WTC11 (cell line): ENCODE results near the gene FAM24A. TPM values are rescaled to one million over a fixed set of nuclear protein-coding genes. Genes with fewer than 3 reads are reported as not detected.

Experiments
- ATAC-seq: fragments of 200-7000 bp; cut with Tn5 transposase; 2 replicates; pipeline ENCODE4 v1.10.0; 2021; ENCODE audit warnings: mild to moderate bottlenecking, moderate library complexity
- CTCF ChIA-PET: fragments of 300-600 bp; sonication (Branson Sonifier 250); formaldehyde crosslinking; loops from one replicate; lab custom pipeline; 2021; ENCODE audit warnings: antibody characterized with exemption; lab: Charles Lee
- POLR2A ChIA-PET: fragments of 350-600 bp; sonication (Branson Sonifier 250); formaldehyde crosslinking; loops from one replicate; lab custom pipeline; 2021; ENCODE audit warnings: antibody characterized with exemption; lab: Charles Lee
- DNase-seq: peaks from one replicate; pipeline ENCODE4 v3.0.0; 2021; ENCODE audit warnings: low spot score
- H3K27ac Mint-ChIP-seq: 2 replicates; pipeline ENCODE4 v1.8.0; 2021; ENCODE audit warnings: mixed read lengths
- H3K27me3 Mint-ChIP-seq: 2 replicates; pipeline ENCODE4 v1.8.0; 2021; ENCODE audit warnings: low read depth, mild to moderate bottlenecking, moderate library complexity, mixed read lengths
- H3K36me3 Mint-ChIP-seq: 2 replicates; pipeline ENCODE4 v1.8.0; 2021; ENCODE audit warnings: mixed read lengths
- H3K4me1 Mint-ChIP-seq: 2 replicates; pipeline ENCODE4 v1.8.0; 2022; ENCODE audit warnings: mixed read lengths
- H3K4me3 Mint-ChIP-seq: 2 replicates; pipeline ENCODE4 v1.8.0; 2021; ENCODE audit warnings: mild to moderate bottlenecking, moderate library complexity, mixed read lengths
- H3K9me3 Mint-ChIP-seq: 2 replicates; pipeline ENCODE4 v1.8.0; 2021; ENCODE audit warnings: mixed read lengths
- CBFB ChIP-seq: sonication (generic); formaldehyde crosslinking; IDR thresholded peaks from 2 replicates; pipeline ENCODE4 v1.8.1; 2022; ENCODE audit warnings: mild to moderate bottlenecking, low read depth, missing genetic modification reagents
- KAT7 ChIP-seq: sonication (generic); formaldehyde crosslinking; IDR thresholded peaks from 2 replicates; pipeline ENCODE4 v1.8.1; 2023; ENCODE audit warnings: missing genetic modification reagents, mild to moderate bottlenecking, borderline replicate concordance
- NFE2L1 ChIP-seq: sonication (generic); formaldehyde crosslinking; IDR thresholded peaks from 2 replicates; pipeline ENCODE4 v1.8.1; 2023; ENCODE audit warnings: missing genetic modification reagents
- NR3C1 ChIP-seq: sonication (generic); formaldehyde crosslinking; conservative IDR thresholded peaks from 2 replicates; pipeline ENCODE4 v1.8.1; 2023; ENCODE audit warnings: low read depth, mild to moderate bottlenecking, missing genetic modification reagents
- SMAD4 ChIP-seq: sonication (generic); formaldehyde crosslinking; IDR thresholded peaks from 2 replicates; pipeline ENCODE4 v1.8.0; 2022; ENCODE audit warnings: mild to moderate bottlenecking, missing genetic modification reagents
- SP1 ChIP-seq: sonication (generic); formaldehyde crosslinking; conservative IDR thresholded peaks from 2 replicates; pipeline ENCODE4 v1.8.1; 2022; ENCODE audit warnings: missing genetic modification reagents
- TEAD4 ChIP-seq: sonication (generic); formaldehyde crosslinking; IDR thresholded peaks from 2 replicates; pipeline ENCODE4 v1.8.0; 2022; ENCODE audit warnings: mild to moderate bottlenecking, missing genetic modification reagents
- TP53 ChIP-seq: sonication (generic); formaldehyde crosslinking; IDR thresholded peaks from 2 replicates; pipeline ENCODE4 v1.8.1; 2023; ENCODE audit warnings: mild to moderate bottlenecking, missing genetic modification reagents
- ZBTB21 ChIP-seq: sonication (generic); formaldehyde crosslinking; IDR thresholded peaks from 2 replicates; pipeline ENCODE4 v1.8.1; 2023; ENCODE audit warnings: mild to moderate bottlenecking, missing genetic modification reagents, borderline replicate concordance
- ZNF263 ChIP-seq: sonication (generic); formaldehyde crosslinking; IDR thresholded peaks from 2 replicates; pipeline ENCODE4 v1.8.1; 2022; ENCODE audit warnings: low read depth, mild to moderate bottlenecking, moderate library complexity, missing genetic modification reagents
- ZNF317 ChIP-seq: sonication (generic); formaldehyde crosslinking; IDR thresholded peaks from 2 replicates; pipeline ENCODE4 v1.8.1; 2023; ENCODE audit warnings: low read depth, mild to moderate bottlenecking, moderate library complexity, missing genetic modification reagents, borderline replicate concordance
- total RNA-seq: library from RNA; stranded (reverse); gene quantifications from 3 replicates; pipeline ENCODE4 v1.2.3, GENCODE V29; 2021
- TF ChIP-seq, protein P1 (sequence below): sonication (generic); formaldehyde crosslinking; IDR thresholded peaks from 2 replicates; pipeline ENCODE4 v1.8.0; 2022; ENCODE audit warnings: mild to moderate bottlenecking, missing genetic modification reagents
- TF ChIP-seq, protein P2 (sequence below): fragments of 250-450 bp; sonication (Bioruptor Pico); IDR thresholded peaks from 2 replicates; pipeline ENCODE4 v1.9.0; 2021; ENCODE audit warnings: mild to moderate bottlenecking
- TF ChIP-seq, protein P3 (sequence below): fragments of 250-450 bp; sonication (Bioruptor Pico); IDR thresholded peaks from 2 replicates; pipeline ENCODE4 v1.9.0; 2021; ENCODE audit warnings: mild to moderate bottlenecking, borderline replicate concordance
- TF ChIP-seq, protein P4 (sequence below): sonication (generic); formaldehyde crosslinking; IDR thresholded peaks from 2 replicates; pipeline ENCODE4 v1.8.1; 2022; ENCODE audit warnings: low read depth, missing genetic modification reagents, borderline replicate concordance
- TF ChIP-seq, protein P5 (sequence below): sonication (generic); formaldehyde crosslinking; IDR thresholded peaks from 2 replicates; pipeline ENCODE4 v1.8.0; 2022; ENCODE audit warnings: mild to moderate bottlenecking, missing genetic modification reagents

FAM24A gene
- total RNA-seq, 1 experiment from 2014 or later, result not detected

DNA sequence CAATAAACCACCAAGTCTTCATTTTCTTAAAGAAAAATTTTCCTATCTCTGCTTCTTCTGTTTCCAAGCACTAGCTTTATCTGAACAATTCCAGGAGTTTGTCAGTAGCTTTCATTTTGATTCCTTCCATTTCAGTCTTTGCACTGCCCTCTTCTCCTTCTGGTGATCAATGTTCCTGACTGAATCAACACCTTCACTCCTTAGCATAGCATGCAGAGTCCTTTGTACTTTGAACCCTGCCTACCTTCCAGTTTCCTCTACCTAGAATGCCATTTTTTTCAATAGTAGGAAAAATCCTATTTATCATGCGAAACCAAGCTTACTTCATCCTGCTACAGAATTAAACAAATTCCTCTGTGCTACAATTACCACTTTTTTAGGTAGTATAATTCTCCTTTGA is 45.5 kb downstream of the FAM24A start:
- TF ChIP-seq, protein P1, sequence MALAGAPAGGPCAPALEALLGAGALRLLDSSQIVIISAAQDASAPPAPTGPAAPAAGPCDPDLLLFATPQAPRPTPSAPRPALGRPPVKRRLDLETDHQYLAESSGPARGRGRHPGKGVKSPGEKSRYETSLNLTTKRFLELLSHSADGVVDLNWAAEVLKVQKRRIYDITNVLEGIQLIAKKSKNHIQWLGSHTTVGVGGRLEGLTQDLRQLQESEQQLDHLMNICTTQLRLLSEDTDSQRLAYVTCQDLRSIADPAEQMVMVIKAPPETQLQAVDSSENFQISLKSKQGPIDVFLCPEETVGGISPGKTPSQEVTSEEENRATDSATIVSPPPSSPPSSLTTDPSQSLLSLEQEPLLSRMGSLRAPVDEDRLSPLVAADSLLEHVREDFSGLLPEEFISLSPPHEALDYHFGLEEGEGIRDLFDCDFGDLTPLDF (CRISPR knock-in tag), result no peak
- TF ChIP-seq TP53 (no peak), NFE2L1 (CRISPR knock-in tag) (no peak), SP1 (CRISPR knock-in tag) (no peak), ZNF263 (CRISPR knock-in tag) (no peak), KAT7 (CRISPR knock-in tag) (no peak), ZBTB21 (CRISPR knock-in tag) (no peak), ZNF317 (CRISPR knock-in tag) (no peak), SMAD4 (CRISPR knock-in tag) (no peak)
- TF ChIP-seq, protein P2, sequence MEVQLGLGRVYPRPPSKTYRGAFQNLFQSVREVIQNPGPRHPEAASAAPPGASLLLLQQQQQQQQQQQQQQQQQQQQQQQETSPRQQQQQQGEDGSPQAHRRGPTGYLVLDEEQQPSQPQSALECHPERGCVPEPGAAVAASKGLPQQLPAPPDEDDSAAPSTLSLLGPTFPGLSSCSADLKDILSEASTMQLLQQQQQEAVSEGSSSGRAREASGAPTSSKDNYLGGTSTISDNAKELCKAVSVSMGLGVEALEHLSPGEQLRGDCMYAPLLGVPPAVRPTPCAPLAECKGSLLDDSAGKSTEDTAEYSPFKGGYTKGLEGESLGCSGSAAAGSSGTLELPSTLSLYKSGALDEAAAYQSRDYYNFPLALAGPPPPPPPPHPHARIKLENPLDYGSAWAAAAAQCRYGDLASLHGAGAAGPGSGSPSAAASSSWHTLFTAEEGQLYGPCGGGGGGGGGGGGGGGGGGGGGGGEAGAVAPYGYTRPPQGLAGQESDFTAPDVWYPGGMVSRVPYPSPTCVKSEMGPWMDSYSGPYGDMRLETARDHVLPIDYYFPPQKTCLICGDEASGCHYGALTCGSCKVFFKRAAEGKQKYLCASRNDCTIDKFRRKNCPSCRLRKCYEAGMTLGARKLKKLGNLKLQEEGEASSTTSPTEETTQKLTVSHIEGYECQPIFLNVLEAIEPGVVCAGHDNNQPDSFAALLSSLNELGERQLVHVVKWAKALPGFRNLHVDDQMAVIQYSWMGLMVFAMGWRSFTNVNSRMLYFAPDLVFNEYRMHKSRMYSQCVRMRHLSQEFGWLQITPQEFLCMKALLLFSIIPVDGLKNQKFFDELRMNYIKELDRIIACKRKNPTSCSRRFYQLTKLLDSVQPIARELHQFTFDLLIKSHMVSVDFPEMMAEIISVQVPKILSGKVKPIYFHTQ, result no peak
- TF ChIP-seq, protein P3, sequence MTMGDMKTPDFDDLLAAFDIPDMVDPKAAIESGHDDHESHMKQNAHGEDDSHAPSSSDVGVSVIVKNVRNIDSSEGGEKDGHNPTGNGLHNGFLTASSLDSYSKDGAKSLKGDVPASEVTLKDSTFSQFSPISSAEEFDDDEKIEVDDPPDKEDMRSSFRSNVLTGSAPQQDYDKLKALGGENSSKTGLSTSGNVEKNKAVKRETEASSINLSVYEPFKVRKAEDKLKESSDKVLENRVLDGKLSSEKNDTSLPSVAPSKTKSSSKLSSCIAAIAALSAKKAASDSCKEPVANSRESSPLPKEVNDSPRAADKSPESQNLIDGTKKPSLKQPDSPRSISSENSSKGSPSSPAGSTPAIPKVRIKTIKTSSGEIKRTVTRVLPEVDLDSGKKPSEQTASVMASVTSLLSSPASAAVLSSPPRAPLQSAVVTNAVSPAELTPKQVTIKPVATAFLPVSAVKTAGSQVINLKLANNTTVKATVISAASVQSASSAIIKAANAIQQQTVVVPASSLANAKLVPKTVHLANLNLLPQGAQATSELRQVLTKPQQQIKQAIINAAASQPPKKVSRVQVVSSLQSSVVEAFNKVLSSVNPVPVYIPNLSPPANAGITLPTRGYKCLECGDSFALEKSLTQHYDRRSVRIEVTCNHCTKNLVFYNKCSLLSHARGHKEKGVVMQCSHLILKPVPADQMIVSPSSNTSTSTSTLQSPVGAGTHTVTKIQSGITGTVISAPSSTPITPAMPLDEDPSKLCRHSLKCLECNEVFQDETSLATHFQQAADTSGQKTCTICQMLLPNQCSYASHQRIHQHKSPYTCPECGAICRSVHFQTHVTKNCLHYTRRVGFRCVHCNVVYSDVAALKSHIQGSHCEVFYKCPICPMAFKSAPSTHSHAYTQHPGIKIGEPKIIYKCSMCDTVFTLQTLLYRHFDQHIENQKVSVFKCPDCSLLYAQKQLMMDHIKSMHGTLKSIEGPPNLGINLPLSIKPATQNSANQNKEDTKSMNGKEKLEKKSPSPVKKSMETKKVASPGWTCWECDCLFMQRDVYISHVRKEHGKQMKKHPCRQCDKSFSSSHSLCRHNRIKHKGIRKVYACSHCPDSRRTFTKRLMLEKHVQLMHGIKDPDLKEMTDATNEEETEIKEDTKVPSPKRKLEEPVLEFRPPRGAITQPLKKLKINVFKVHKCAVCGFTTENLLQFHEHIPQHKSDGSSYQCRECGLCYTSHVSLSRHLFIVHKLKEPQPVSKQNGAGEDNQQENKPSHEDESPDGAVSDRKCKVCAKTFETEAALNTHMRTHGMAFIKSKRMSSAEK (CRISPR knock-in tag), result no peak
- POLR2A ChIA-PET, result no interaction called here
- Mint-ChIP-seq H3K36me3 (peaks cover 9% of the 10 kb centered on the region; the same call in 1 of the 2 replicates), H3K9me3 (peaks cover 16% of the 10 kb centered on the region), H3K27ac (no peak overlapping the region), H3K27me3 (peaks cover 54% of the 10 kb centered on the region), H3K4me1 (peaks cover 11% of the 10 kb centered on the region), H3K4me3 (no peak overlapping the region)
- ATAC-seq (no peak), DNase-seq (no peak)
- CTCF ChIA-PET, result no interaction called here

DNA sequence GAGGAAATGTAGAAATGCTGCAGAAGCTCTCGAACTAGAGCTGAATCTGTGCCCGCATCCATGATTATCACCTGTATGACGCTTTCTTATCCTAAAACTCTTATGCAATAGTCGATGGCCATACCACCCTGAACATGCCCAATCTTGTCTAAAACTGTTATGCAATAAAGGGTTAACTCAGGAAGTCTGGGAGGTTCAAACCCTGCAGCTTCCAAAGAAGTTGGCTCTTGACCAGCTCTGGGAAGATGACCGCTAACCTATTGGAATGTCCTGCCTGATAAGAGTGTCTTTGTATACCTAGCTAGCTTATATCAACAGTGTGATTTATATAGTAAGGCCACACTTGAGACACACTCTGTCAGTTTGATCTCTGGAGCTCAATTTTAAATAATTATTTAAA is 47.1 kb downstream of the FAM24A start:
- H3K4me1 Mint-ChIP-seq, result peaks cover 11% of the 10 kb centered on the region
- CTCF ChIA-PET, result interaction anchor here (1.3 kb wide), 1 partner anchor 22 kb away, joined by 3 read pairs; the partner anchor contains the start of gene PSTK
- H3K36me3 Mint-ChIP-seq, result peaks cover 9% of the 10 kb centered on the region; the same call in 1 of the 2 replicates
- H3K9me3 Mint-ChIP-seq, result peaks cover 17% of the 10 kb centered on the region
- no peak overlapping the region for H3K27ac Mint-ChIP-seq
- no peak overlapping the region for H3K4me3 Mint-ChIP-seq
- peaks cover 59% of the 10 kb centered on the region for H3K27me3 Mint-ChIP-seq
- POLR2A ChIA-PET, result no interaction called here
- ATAC-seq (no peak), DNase-seq (no peak)
- TF ChIP-seq, protein P3 (CRISPR knock-in tag), result no peak
- TF ChIP-seq, protein P4, sequence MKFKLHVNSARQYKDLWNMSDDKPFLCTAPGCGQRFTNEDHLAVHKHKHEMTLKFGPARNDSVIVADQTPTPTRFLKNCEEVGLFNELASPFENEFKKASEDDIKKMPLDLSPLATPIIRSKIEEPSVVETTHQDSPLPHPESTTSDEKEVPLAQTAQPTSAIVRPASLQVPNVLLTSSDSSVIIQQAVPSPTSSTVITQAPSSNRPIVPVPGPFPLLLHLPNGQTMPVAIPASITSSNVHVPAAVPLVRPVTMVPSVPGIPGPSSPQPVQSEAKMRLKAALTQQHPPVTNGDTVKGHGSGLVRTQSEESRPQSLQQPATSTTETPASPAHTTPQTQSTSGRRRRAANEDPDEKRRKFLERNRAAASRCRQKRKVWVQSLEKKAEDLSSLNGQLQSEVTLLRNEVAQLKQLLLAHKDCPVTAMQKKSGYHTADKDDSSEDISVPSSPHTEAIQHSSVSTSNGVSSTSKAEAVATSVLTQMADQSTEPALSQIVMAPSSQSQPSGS, result no peak
- TF ChIP-seq, protein P5, sequence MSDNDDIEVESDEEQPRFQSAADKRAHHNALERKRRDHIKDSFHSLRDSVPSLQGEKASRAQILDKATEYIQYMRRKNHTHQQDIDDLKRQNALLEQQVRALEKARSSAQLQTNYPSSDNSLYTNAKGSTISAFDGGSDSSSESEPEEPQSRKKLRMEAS (CRISPR knock-in tag), result no peak
- TF ChIP-seq NR3C1 (CRISPR knock-in tag) (no peak), SMAD4 (CRISPR knock-in tag) (no peak), CBFB (CRISPR knock-in tag) (no peak), TEAD4 (no peak)
- TF ChIP-seq, protein P1 (CRISPR knock-in tag), result no peak
